ENCODE data around the gene SLC2A2.

SLC2A2 gene
- 0 to 2.2 (median 0) reads per million in 17 experiments for total RNA-seq

GRCh38 chr3:171026597-171027293, at the start of gene SLC2A2:
TSS of gene SLC2A2 (minus strand) at chr3:171026720. CDS start at chr3:171026670, 50 bp downstream.
- no peak for DNase-seq

DNA sequence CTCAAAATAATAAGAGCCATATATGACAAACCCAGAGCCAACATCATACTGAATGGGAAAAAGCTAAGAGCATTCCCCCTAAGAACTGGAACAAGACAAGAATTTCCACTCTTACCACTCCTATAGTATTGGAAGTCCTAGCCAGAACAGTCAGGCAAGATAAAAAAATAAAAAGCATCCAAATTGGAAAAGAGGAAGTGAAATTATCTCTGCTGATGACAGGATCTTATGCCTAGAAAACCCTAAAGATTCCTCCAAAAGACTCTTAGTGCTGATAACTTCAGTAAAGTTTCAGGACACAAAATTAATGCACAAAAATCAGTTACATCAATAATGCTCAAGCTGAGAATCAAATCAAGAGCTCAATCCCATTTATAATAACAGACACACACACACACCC, 45.9 kb upstream of the SLC2A2 start:
- peak in 2 of 4 experiments; percentile 48 to 56 for DNase-seq

DNA sequence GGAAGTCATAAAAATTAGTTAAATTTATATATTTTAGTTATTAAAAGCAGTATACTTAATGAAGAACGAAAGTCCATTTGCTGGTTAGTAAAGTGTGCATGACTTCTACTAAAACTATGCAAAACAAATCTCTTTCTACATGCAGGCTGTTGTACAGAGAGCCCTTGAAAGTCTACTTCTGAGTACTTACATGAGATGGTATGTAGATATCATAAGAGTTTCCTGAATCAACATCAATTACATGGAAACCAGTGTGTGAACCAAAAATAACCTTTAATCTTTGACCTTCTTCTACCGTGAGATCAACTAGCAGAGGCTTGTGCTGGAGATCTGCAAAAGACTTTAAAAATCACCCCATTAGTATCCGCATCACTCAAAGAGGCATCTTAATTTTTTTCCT, 42.1 kb upstream of the SLC2A2 start:
- DNase-seq: no peak

DNA sequence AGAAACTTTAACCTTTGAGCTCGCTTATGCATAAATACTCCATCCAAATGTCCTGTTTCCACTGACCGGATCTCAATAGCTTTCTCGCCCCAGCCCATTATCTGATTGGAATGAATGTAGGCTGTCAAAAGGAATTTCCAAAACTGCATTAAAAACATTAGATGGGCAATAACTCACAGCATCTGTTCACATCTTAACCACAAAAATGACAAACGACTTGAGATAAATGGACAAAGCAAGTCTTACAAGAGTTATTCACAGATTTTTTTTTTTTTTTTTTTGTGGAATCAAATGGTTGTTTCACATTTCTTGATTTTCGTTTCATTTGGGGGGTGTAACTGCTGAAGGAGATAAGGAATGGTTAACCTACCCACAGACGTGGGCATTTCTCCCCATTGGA, 39.7 kb upstream of the SLC2A2 start:
- no peak for DNase-seq

DNA sequence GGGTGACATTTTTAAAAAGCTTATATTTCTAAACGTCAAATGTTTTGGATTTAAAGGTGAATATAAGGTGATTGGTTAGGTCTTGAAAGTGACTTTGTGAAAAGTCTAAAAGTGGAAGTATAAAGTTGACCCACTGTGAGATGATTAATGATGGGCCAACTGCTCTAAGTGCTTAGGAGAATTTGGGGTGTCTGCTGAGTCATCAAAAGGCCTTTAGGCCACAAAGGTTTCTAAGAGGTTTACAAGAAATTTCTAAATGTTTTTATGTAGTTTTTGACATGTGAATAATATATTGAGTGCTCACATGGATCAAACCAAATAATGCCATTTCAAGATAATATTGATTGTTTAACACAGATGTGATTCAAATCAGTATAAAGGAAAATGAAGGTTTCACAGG, 39.2 kb upstream of the SLC2A2 start:
- no peak for DNase-seq

DNA sequence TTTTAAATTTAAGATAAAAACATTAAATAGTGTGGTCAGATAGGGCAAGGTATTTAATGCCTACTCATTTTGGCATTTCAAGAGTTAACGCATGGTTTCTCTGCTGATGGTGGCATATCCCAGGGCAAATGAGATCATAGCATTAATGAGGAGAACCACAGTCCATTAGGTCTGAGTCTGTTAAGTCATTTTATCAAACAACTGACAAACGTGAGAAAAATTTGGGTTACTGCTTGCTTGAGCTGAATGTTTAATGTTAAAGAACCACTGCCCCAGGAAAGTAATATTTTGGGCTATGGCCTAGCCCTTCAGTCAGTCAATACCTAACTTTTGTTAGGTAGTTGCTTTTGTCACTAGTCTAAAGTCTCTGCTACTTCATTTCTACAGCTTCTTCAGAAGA, 37.9 kb upstream of the SLC2A2 start:
- no peak for DNase-seq

DNA sequence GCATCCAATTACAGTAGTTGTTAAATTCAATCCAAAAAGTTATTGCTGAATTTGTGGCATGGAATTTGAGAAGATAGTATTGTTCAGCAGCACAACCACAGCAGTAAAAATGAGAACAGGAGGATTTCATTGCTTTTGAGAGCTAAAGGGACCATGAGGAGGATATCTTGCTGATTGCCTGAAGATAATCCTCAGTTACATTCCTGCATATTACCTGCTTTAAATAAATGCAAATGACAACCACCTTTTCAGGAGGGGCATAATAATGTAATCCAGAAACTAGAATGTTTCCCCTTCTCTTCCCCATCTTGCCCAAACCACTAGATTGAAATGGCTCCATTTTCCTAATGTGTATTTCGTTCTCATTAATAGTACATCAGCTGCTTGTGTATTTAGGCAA, 35.2 kb upstream of the SLC2A2 start:
- no peak for DNase-seq

DNA sequence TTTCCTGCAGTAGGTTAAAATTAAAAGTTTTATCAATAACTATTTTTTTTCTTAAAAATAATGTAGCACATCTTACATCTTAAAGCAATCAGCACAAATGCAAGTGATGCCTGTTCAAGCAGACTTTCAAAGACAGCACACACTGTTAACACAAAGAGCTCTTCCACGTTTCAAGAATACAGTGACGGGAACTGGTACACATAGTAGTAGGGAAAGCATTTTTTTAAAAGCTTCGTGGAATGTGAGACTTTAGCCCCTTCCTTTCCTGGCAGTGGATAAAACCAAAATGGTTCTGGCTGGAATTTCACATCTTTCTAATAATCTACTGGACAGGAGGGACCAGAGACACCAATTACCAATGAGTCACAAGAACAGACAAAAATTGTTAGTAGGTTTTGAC, 33.5 kb upstream of the SLC2A2 start:
- no peak for DNase-seq

- no peak for DNase-seq
Measured at GRCh38 chr3:171058873-171059603, 32.5 kb upstream of the SLC2A2 start.

DNA sequence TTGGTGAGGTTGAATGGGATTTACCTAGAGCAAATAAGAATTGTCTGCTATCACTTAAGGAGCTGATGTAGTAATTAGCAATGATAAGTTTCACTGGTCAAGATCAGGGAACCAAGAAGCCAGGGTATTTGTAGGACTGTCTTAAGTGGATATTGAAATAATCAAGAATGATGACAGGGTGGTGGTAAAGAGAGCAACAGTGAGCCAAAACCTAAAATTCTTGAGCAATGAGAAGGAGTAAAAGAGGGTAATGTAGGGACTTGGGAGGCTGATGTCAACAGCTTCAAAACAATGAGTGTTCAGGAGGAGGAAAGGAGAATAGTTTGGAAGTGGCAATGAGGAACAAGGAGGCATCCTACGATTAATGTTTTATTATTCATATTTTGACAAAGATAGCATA, 31.5 kb upstream of the SLC2A2 start:
- no peak for DNase-seq

DNA sequence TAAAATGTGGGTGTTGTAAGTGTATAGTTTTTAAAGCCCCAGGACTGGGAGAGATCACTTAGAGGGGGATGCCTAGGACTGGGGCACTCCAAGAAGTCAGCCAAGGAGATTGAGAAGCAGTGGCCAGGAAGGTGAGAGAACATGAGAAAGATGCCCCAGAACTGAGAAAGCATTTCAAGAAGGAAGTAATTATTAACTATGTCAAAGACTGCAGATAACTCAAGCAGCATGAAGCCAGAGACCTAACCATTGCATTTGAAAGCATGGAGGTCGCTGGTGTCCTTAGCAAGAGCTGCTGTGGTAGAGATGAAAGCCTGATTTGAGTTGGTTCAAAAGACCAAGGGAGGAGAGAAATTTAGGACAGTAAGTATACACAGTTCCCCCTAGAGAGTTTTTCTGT, 30.6 kb upstream of the SLC2A2 start:
- DNase-seq: no peak

DNA sequence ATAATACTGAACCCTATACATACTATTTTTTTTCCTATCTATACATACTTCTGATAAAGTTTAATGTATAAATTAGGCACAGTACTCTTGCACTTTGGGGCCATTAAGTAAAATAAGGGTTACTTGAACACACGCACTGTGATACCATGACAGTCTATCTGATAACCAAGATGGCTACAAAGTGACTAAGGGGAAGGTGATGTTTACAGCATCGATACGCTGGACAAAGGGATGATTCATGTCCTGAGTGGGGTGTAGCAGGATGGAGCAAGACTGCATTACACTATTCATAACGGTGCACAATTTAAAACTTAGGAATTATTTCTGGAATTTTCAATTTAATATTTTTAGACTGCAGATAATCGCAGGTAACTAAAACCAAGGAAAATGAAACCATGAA, 30.0 kb upstream of the SLC2A2 start:
- no peak for DNase-seq

- DNase-seq: no peak
Measured at GRCh38 chr3:171055336-171056178, 29.0 kb upstream of the SLC2A2 start.

- DNase-seq: no peak
Measured at GRCh38 chr3:171054921-171055320, 28.4 kb upstream of the SLC2A2 start.

DNA sequence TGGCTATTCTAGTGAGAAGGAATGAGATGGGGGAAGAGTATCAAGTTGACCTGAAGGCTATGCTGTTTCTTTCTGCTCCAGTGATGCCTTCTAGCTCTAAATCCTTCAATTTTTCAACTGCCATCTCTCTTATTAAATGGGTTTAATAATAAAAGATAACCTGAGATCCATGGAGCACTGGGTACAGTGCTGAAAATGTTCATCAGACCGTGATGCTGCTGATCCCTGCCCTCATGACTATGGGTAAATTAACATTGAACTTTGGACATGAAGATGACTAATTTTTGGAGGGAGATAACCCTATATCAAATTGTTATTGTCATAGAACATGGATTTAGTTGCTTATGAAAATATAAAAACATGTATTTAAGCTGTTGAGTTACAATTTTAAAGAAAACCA, 27.7 kb upstream of the SLC2A2 start:
- DNase-seq: no peak

DNA sequence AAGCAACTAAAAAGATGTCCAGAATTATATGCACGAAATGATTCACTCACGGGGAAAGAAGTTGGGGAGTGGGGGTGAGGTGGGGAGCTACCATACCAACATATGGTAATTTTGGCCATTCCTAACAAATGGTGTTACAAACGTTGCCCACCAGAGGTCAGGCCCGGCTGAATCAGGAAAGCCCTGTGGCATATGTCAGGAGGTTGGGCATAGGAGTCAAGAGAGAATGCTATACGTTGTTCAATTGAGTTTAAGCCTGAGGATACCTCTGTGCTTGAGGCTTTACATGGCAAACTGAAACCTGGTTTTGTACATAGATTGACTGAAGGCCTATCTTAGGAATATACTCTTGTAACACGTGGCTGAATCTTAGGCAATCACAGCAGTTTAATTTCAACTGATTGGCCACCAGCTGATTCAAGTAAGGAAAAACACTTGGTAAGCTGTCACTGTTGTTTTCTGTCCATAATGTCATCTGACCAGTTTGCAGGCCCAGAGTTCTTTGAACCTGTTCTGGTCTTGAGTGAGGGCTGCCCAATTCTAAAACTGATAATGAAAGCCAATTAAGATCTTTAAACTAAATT, 23.4 kb upstream of the SLC2A2 start:
- peak; percentile 66 to 79 (median 73) for DNase-seq

DNA sequence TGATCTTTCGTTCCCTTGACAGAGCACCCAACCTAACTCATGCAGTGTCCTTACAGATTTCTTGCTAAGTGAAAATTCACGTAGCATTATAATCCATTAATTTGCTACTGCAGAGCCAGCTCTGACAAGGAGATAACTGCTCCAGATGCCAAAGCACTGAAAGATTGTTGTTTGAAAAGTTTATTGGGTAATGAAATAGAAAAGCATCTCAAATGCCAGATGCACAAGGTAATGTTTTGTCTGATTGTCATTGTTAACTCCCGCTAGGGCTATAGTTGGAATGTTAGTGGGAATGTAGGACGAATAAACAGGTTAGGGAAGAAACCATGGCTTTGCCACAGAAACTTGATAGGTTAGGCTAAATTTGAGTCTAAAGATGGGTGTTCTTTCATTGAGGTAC, 20.2 kb upstream of the SLC2A2 start:
- no peak for DNase-seq

DNA sequence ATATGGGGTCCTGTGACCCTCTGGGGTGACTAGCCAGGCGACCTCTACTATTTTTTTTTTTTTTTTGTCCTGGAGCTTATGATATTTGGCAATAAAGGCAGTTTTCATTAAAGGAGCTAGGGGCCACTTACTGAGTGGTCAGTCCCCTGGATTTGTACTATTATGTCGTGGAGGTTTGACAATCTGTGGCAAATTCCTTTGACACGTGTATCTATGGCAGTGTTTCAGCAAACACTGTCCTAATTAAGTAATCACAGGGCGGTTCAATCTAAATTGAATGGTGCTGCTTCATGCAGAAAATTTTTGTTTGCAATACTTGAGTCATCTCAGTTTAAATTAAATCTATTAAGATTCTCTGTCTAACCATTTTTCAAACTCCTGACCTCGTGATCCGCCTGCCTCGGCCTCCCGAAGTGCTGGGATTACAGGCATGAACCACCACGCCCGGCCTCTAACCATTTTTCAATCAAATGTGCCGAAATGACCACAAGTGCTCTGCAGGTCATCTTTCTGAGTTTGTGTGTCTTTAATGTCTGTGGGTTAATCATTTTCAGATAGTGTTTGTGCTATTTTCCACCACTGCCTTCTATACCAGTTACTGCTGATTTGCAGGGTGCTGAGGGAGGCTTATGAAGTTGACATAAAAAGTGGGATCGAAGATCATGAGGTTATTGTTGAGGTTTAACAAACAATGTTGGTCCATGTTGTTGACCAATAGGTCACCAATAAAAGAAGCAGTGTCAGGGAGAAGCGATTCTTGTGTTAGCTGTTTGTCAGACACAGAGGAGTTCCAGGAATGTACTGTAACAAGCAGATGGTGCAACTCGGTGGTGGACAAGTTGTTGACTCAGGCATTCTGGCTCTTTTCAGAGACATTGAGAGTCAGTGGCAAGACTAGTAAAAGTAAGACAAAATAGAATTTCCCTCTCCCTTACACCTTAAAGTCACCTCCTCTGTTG, 18.6 kb upstream of the SLC2A2 start:
- DNase-seq: no peak

DNA sequence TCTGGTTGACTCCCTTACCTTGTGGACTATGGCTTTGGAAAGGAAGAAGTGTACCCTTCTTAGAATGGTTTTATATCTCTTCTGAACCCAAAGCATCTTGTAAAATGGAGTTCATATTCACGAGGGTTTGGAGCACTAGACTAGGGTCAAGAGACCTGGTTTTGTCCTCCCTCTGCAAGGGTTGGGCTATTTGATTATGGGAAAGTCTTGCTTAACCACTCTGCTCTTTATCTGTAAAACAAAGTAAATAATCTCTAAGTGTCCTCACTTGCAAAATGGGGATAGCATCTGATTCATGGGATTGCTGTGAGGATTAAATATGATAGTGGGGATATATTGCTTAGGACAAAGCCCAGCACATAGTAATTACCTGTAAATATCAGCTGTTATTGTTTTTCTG, 17.9 kb upstream of the SLC2A2 start:
- DNase-seq: no peak

GRCh38 chr3:171039674-171040073, 13.2 kb upstream of the SLC2A2 start:
- DNase-seq: no peak

- no peak for DNase-seq
Measured at GRCh38 chr3:171038342-171038741, 11.8 kb upstream of the SLC2A2 start.

DNA sequence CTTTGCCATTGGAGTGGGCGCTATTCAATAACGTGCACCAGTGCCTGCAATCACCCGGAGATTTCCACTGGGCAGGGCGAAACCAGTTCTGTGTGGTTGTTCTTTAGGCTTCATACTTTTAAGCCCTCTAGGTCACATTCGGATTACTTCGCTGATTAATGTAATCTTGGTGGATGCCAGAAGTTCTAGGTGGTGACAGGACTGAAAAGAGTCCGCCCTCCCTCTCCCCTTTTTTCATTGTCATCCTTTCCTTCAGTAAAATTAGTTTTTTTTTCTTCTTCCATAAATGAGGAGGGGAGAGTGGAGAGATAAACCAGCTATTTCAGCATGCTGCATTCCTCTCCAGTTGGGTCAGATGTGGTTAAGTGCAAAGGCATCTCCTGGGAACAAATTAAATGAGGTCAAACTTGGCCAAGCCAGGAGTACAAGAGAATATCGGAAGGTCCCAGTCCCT, 2.3 kb upstream of the SLC2A2 start:
- no peak for DNase-seq
